Measurements from ENCODE around the gene RPP21.

Gene RPP21

GRCh38 chr6:30344191-30344867 lies 627 bp upstream of the RPP21 start:
- no peak overlapping the region; the same call in 1 of the 2 replicates for H3K4me3 ChIP-seq (replicated peaks; ENCODE audit: low read depth, low read length)

GRCh38 chr6:30345852-30346251 lies 896 bp downstream of the RPP21 start:
- H3K4me3 ChIP-seq (replicated peaks; ENCODE audit: low read depth, low read length): peak overlapping the region; percentile 76
- DNase-seq (ENCODE audit: extremely low read depth, low read depth): no peak
- TF ChIP-seq, protein P1, sequence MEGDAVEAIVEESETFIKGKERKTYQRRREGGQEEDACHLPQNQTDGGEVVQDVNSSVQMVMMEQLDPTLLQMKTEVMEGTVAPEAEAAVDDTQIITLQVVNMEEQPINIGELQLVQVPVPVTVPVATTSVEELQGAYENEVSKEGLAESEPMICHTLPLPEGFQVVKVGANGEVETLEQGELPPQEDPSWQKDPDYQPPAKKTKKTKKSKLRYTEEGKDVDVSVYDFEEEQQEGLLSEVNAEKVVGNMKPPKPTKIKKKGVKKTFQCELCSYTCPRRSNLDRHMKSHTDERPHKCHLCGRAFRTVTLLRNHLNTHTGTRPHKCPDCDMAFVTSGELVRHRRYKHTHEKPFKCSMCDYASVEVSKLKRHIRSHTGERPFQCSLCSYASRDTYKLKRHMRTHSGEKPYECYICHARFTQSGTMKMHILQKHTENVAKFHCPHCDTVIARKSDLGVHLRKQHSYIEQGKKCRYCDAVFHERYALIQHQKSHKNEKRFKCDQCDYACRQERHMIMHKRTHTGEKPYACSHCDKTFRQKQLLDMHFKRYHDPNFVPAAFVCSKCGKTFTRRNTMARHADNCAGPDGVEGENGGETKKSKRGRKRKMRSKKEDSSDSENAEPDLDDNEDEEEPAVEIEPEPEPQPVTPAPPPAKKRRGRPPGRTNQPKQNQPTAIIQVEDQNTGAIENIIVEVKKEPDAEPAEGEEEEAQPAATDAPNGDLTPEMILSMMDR (IDR thresholded peaks at IDR 0.05; ENCODE audit: low read depth, low read length, missing control alignments): no peak

More at GRCh38 chr6:30344191-30344867, 627 bp upstream of the RPP21 start:
- TF ChIP-seq, protein P1 (IDR thresholded peaks at IDR 0.05; ENCODE audit: low read depth, low read length, missing control alignments): no peak
- DNase-seq (ENCODE audit: extremely low read depth, low read depth): no peak

GRCh38 chr6:30348957-30349356 lies 4.0 kb downstream of the RPP21 start:
- DNase-seq (ENCODE audit: extremely low read depth, low read depth): no peak
- TF ChIP-seq, protein P1 (IDR thresholded peaks at IDR 0.05; ENCODE audit: low read depth, low read length, missing control alignments): no peak
- H3K4me3 ChIP-seq (replicated peaks; ENCODE audit: low read depth, low read length): no peak overlapping the region

DNA sequence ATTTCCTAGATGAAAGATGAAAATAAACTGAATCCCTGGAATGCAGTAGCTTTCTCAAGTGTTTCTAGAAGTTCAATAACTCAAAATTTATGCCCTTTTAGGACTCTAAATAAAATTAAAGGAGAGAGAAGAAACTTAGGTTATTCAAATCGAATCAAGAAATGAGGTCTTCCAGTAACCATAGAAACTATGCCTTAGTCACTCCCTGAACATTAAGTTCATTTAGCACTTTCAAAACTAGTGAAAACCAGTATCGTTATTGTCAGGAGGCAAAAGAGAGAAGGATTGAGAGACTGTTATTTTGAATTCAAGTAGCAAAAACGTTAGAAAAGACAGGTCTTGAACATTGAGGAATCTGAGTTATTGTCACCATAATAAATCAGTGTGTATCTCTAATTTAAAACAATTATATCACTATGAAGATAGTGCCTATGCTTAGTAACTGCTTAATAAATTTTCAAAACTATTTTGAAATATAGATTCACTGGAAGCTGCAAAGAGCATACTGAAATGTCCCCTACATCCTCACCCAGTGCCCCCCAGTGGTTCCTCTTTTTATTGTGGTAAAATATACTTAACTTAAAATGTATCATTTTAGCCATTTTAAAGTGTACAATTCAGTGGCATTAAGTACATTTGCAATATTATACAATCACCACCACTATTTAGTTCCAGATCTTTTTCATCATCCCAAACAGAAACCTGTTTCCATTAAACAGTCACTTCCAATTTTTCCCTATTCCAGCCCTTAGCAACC lies 4.6 kb downstream of the RPP21 start:
- DNase-seq (ENCODE audit: extremely low read depth, low read depth): no peak
- TF ChIP-seq, protein P1 (IDR thresholded peaks at IDR 0.05; ENCODE audit: low read depth, low read length, missing control alignments): no peak

DNA sequence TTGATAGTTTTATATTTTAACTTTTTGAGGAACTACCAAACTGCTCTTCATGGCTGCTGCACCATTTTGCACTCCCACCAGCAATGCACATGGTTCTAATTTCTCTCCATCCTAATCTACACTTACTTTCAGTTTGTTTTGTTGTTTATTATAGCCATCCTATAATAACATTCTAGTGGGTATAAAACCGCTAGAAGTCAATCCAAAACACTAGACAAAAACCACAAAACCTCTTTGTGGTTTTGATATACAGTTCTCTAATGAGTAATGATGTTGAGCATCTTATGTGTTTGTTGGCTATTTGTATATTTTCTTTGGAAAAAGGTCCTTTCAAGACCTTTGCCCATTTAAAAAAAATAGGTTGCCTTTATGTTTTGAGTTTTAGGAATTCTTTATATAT lies 5.6 kb downstream of the RPP21 start:
- DNase-seq (ENCODE audit: extremely low read depth, low read depth): no peak
- no peak overlapping the region for H3K4me3 ChIP-seq (replicated peaks; ENCODE audit: low read depth, low read length)
- TF ChIP-seq, protein P1 (IDR thresholded peaks at IDR 0.05; ENCODE audit: low read depth, low read length, missing control alignments): no peak

More for the DNA sequence above, 4.6 kb downstream of the RPP21 start:
- H3K4me3 ChIP-seq (replicated peaks; ENCODE audit: low read depth, low read length): no peak overlapping the region

DNA sequence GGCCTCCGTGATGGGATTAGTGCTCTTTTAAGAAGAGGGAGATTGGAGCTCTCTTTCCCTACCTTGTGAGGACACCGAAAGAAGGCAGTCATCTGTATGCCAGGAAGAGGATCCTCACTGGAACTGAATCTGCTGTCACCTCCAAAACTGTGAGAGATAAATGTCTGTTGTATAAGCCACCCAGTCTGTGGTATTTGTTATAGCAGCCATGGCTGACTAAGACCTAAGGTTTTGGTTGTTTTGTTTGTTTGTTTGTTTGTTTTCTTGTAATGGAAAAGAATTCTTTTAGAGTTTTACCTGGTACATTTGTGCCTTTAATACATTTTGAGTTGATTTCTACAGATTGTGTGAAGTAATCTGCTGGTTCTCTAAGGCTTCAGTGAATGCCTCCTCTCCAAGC lies 7.6 kb downstream of the RPP21 start:
- TF ChIP-seq, protein P1 (IDR thresholded peaks at IDR 0.05; ENCODE audit: low read depth, low read length, missing control alignments): no peak
- H3K4me3 ChIP-seq (replicated peaks; ENCODE audit: low read depth, low read length): no peak overlapping the region
- DNase-seq (ENCODE audit: extremely low read depth, low read depth): no peak
